LHCN-M2 (cell line): ENCODE data around the gene ANXA10. TPM values are rescaled to one million over a fixed set of nuclear protein-coding genes. Genes with fewer than 3 reads are reported as not detected.
"Not testable (repeated sequence)": the region's sequence is repeated elsewhere in the genome, so short reads cannot be mapped to it uniquely, and the experiment has no call there.

Experiments
- DNase-seq: peaks from one replicate; pipeline ENCODE4 v3.0.0-alpha.2; 2012; ENCODE audit warnings: low read depth
- total RNA-seq: library from RNA; depleted of rRNA; stranded (reverse); fragments of >200 nt; gene quantifications from 2 replicates; pipeline ENCODE4 v1.2.3, GENCODE V29; 2014

The ANXA10 gene
- total RNA-seq, 1 experiment from 2014 or later = 0.34 TPM

DNA sequence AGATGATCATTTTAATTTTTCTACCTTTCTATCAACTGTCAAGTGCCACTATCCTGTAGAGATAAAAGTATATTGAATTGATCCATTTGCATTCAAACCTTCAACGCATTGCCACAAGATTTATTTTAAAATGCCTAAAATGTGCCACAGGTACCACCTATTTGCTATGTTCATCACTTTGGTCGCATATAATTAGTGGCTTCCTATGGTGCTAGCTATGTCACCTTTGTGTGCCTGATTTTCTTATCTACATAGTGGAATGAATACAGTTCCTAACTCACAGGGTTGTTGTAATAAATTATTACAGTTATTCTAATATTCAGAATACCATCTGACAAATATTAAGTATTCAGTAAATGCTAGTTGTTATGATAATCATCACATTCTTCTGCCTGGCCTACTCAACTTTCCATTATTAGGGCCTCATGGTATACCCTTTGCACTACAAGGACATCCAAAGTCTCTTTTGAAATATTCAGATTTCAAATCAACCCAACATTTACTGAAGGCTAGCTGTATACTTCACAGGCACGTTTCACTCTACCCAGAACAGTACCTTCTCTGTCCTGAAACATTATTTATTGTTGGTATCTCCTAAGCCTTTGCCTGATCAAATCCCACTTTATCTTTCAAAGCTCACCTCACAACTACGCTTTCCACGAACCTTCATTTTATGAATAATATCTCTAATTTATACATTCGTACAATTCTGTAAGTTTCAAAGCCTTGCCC lies 62.4 kb downstream of the ANXA10 start:
- no peak for DNase-seq

DNA sequence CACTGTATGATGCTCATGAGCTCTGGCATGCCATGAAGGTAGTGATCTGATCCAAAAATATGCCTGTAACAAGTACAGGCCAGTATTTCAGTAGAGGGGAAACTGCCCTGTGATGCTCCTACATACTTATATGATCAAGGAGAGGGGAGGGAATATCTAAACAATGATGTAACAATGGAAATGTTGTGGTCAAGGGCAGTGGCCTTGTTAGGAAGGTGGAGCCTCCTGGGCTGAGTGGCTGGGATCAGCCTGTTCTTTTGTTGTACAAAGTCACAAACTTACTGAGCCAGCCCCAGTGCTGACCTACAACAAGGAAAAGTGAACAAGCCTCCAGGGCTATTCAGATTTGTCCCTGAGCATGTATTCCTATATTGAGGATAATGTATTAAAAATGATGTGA lies 70.3 kb downstream of the ANXA10 start:
- peak; percentile 29 for DNase-seq

DNA sequence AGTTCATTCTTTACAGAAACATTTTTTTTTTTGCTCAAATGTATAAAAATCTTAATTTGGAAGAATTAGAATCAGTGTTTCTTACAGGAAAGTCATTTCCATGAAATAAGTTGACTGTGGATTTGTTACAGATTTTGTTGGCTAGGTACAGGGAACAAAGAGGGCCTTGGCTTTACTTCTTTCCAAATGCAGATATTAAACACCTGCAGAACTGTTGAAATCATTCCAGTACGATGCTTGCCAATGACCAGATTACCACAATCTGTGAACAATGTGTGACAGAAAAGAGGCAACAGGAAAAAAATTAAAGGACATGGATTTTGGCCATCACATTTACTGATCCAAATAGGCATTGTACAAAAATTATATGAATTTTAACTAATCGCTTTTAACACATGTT lies 70.8 kb downstream of the ANXA10 start:
- DNase-seq = no peak

DNA sequence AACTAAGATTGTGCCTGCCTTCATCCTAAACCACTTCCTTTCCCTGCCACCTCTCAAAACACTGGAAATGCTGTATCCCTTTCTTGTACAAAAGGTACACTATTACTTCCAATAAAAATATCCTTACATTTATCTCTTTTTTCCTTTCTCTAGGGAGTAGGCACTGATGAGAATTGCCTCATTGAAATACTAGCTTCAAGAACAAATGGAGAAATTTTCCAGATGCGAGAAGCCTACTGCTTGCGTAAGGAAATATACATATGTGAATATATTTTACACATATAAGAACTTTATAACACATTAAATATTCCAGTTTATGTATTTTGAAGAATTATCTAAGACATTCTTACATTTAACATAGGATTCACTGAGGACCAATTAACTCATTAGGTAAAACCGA lies 71.7 kb downstream of the ANXA10 start:
- DNase-seq = no peak

DNA sequence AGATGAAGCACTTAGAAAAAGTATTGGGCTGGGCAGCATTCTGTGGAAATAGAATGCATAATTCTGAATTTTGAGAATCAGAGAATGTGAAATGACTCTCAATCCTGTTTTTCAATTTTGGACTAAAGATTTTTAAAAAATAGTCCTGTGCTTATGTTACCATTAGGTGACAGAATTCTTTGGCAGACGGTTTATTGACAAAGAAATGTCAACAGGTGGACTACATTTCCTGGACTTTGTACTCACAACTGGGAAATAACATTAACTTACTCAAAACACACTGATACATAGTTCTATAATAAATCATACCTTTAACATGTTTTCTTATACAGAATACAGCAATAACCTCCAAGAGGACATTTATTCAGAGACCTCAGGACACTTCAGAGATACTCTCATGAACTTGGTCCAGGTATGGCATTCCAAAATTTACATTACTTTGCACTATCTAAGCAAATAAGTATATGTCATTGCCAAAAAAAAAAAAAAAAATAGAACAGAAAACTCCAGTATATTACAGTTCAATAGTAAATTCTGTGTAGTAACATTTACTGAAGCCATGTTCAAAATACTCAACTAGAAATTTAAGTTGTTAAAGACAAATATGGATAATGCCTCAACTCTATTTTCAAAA lies 72.7 kb downstream of the ANXA10 start:
- DNase-seq = no peak

DNA sequence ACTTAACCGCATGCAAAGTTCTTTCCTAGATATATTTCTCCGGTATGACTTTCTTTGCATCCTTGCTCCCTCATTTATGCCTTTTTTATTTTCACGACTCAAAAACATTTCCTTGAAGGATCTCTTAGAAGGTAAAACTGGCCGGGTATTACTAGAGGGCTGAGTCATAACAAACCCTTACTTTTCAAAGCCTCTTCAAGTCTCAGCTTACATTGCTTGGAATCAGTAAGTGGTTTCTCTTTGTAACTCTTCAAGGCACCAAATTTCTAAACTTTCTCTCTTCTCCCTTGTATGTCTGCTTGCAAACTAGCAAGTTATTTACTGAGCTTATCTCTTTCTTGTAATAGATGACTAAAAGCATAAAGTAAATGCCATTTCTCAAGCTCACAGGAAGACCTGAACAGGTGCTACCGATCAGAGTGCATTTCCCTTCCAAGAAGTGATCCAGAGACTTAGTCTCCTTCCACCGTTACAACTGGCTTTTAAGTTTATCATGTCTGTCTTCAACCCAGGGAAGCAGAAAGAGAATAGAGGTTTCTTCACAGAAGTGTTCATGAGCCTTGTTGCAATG lies 75.5 kb downstream of the ANXA10 start:
- DNase-seq = peak; percentile 46

DNA sequence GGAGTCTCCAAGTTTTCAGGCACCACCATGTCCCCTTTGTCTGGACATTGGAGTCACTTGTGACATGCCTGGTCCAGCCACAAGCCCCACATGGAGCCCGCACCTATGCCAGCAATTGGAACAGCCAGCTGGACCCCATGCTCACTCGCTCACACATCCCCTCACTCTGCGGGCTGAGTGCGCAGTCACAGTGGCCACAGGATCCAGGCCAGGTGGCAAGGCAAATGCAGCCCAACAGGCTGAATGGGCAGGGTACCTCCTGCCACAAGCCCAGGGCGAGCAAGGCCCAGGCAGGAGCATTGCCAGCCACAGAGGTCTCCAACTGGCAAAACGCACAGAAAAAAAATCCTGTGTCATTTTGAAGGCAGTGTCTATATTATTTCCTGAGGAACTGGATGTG lies 82.0 kb downstream of the ANXA10 start:
- no peak for DNase-seq

DNA sequence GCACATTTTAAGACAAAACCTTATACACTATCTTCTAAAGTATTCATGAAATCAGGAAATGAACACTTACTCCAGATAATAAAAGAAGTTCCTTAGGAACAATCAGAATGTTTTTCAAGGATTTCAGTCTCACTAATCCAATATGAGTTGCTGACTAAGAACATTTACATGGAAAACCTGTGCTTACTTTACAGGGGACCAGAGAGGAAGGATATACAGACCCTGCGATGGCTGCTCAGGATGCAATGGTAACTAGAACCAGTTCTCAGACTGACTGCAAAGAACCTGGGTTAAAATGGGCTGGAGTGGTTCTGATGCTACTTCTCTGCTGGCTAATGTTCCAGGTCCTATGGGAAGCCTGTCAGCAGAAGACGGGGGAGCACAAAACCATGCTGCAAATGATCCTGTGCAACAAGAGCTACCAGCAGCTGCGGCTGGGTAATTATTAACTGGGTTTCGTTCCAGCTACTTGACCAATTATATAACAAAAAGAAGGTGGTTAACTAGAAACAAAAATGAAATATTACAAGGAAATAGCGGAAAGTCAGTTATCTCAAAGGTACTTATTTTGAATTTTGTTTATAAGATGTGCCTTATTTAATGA lies 85.3 kb downstream of the ANXA10 start:
- no peak for DNase-seq

DNA sequence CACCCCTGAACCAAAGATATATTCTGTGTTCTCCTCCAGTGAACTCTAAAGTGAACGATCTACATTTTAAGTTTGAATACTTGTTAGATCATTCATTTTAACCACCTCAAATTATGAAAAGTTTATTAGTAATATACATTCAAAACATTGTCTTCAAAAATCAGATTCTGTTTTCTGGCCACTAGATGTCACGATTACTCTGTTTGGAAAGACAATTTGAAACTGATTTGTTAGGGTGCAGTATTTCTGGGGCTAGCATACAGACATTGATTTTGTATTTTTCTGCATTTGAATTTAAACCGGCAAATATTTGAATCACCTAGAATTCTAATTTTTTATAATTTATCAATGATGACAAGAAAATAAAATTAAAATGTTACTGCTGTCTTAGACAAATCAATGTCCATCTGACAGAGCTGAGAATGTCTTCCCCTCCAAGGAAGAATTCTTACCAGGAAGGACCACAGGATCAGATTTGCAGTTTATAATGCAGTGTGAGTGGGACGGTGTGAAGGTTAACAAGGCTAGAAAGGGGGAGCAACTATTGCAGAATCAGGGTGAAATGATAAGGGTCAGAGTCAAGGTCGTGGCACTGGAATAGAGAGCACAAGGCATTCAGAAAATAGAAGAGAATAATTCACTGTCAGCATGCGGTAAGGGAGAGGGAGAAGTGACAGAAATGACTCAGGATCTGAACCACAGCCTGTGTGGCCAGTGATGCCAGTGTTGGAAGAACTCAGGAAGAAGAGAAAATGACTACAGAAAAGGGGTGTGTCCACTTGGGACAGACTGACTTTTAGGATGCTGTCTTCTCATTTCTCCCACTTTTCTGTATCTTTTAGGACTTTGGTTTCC lies 91.6 kb downstream of the ANXA10 start:
- peak; percentile 57 for DNase-seq

DNA sequence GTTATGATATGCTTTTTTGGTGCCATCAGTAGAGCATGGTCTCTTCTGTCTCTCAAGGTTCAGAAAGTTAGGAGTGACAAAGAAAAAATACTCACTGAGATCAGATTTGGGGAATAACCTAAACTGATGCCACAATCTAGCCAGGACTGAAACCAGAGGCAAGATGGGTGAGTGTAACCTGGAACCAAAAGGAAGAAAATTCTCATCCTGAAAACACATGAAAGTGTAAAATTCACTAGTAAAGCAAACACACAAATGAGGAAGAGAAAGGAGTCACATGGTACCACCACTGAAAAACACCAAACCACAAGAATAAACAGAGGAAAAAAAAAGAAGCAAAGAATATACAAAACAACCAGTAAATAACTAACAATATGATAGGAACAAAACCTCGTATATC lies 96.4 kb downstream of the ANXA10 start:
- no peak for DNase-seq

DNA sequence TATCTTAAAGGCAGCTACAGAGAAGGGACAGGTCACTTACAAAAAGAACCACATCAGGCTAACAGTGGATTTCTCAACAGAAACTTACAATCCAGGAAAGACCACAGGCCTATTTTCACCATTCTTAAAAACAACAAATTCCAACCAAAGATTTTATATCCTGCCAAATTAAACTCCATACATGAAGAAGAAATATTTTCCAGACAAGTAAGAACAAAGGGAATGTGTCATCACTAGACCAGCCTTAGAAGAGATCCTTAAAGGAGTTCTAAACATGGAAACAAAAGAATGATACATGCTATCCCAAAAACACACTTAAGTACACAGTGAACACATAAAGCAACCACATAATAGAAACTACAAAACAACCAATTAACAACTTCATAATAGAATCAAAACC lies 105.6 kb downstream of the ANXA10 start:
- peak; percentile 25 for DNase-seq

DNA sequence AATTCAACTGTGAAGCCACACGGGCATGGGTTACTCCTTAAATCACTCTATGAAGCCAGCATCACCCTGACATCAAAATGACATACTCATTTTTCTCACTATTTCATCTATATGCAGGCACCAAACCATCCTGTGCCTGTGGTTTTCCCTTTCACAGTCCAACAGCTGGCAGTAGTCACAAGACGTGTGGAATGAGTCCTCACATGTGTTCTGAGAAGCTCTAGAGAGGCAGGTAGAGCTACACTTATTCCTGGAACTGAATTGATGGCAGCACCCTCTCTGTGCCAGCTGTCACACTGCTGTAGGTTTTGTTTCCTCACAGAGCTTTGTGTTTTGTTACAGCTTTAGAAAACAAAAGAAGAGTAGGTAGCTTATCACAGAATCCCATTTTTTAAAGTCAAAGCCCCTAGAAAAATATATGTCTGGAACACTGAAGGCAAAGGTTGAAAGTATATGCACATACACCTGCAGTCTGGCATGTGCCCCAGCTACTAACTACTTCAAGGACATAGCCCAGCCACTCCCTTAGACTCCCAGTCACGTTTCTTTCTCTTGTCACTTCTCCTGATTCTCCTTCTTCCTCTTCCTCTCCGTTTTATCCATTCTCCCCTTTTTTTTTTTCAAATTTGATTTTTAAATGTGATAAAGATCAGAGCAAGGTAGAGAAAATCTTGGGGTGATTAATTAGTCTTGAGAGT lies 107.1 kb downstream of the ANXA10 start:
- DNase-seq = peak; percentile 80

DNA sequence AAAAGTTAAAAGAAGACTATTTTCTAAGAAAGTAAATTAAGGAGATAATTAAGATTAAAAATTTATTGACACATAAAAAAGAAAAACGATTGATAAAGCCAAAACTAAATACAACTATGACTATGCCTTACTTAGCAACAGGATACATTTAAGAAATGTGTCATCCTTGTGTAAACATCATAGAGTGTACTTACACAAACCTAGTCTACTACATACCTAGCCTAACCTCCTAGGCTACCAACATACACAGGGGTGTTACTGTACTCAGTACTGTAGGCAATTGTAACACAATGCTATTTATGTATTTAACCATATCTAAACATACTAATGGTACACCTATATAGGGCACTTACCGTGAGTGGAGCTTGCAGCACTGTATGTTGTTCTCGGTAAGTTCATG lies 108.3 kb downstream of the ANXA10 start:
- peak; percentile 24 for DNase-seq

DNA sequence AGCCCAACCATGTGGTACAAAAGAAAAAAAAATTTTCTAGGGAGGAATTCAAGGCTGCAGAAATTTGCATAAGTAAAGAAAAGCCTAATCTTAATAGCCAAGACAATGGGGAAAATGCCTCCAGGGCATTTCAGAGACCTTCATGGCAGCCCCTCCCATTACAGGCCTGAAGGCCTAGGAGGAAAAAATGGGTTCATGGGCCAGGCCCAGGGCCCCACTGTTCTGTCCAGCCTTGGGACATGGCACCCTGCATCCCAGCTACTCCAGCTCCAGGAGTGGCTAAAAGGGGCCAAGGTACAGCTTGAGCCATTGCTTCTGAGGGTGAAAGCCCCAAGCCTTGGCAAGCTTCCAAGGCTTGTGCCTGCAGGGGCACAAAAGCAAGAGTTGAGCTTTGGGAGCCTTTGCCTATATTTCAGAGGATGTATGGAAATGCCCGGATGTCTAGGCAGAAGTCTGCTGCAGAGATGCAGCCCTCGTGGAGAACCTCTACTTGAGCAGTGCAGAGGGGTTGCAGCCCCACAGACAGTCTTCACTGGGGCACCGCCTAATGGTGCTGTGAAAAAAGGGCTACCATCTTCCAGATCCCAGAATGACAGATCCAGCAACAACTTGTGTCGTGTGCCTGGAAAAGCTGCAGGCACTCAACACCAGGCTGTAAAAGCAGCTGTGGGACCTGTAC lies 111.0 kb downstream of the ANXA10 start:
- no peak for DNase-seq

DNA sequence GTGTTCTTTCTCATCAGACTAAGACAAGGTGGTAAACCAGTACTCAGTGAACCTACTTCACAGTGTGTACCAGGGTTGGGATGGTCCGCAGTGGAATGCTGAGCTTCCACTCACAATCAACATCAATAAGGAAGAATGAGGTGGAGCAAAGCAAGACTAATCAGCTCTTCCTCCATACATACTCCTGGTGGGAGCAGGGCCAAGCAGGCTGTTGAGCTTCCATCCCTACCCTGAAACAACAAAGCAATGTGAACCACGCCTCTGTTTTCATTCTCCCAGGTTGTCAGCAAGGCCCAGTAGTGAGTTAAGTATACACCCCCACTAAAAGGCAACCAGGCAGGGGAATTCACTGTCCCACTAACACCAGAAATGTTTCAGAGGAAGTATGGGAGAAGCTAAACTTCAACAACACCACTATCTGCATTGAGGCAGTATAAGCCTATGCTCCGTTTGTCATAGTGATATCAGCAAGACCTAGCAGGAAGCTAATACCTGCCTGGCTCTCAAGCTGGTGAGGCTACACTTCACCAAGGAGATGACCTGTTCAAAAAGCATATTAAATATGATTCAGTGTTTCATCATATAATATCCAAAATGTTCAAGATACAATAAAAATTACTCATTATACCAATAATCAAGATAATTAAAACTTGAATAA lies 116.7 kb downstream of the ANXA10 start:
- no peak for DNase-seq

DNA sequence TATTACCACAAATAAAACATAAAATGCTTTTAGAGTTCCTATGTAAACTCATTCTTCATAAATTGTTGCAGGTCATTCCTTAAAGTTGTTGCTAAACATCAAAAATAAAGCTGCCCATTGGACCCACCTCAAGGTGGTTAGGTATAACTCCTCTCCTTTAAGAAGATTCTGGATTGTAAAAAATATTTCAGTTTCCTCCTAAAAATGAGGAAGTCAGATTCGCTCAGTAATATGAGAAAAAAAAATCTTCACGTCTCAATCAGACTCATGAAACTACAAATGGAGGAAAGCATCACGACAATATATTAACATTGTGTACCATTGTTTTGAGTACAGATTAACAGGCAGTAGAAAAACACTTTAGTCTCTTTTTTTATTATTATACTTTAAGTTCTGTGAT lies 120.3 kb downstream of the ANXA10 start:
- no peak for DNase-seq

DNA sequence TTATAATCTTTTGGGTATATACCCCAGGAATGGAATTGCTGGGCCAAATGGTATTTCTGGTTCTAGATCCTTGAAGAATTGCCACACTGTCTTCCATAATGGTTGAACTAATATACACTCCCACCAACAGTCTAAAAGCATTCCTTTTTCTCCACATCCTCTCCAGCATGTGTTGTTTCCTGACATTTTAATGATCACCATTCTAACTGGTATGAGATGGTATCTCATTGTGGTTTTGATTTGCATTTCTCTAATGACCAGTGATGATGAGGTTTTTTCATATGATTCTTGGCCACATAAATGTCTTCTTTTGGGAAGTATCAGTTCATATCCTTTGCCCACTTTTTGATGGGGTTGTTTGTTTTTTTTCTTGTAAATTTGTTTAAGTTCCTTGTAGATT lies 121.2 kb downstream of the ANXA10 start:
- not testable (repeated sequence) for DNase-seq

DNA sequence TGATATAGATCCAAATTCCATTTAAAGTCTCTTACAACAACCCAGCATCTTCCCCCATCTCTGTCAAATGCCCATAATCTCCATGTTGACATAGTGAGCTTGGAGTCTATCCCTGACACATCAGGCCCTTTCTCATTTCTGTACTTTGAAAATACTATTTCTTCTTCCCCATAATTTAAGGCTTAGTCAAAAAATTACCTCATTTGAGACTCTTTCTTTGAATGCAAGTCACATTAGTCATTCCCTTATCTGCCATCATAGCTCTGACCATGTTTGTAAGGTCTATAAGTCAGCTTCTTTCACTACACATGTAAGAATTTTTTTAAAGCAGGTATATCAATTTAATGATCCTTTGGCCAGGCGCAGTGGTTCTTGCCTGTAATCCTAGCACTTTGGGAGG lies 126.3 kb downstream of the ANXA10 start:
- peak; percentile 54 for DNase-seq

DNA sequence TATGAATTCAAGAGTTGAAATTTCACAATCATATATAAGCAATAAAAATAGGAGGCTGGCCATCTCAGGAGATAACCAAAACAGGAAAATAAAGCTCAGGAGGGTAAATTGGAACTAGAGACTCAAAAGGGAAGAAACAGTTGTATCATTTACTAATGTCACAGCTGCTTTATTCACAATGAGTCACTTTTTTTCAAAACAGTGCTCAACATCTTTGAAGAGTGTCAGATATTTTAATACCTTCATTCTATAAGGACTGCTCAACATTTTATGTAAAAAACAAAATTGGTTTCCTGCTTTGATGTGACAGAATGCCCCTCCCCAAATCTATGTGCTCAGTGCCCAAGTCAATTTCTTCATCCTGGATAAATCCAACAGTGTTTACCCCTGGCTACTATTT lies 128.6 kb downstream of the ANXA10 start:
- peak; percentile 60 for DNase-seq

DNA sequence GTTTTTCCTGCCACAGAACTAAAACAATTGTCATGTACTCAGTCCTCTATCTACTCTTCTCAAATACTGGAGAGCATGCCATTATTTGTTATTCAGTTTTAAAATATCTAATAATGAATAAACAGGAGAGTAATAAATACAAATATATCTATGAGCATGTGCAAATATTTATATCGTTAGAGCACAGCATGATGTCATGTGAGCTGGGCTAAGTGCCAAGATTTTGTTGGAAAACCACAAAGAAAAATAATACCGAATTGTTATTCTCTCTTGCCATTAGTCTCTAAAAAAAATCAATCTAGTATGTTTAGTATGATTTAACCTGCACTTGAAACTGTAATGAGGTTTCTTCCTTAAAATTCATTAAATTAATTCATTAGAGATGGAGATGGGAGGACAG lies 129.0 kb downstream of the ANXA10 start:
- DNase-seq = peak; percentile 85
